Tibial nerve (tissue), 4 donors: ENCODE data around the gene DPEP3. TPM values are rescaled to one million over a fixed set of nuclear protein-coding genes. Genes with fewer than 3 reads are reported as not detected.

Source experiments
- DNase-seq, 2 donors: peaks; one replicate each; pipeline ENCODE4 v3.0.0-alpha.2; 2019; ENCODE audit warnings: low spot score in 2 of 2
- H3K27ac ChIP-seq, 4 donors: fragments of 200-600 bp; sonication (generic) in 3 of 4; one replicate each; pipeline ENCODE4 v1.5.1; 2017 to 2019; ENCODE audit warnings: mild to moderate bottlenecking in 1 of 4
- H3K27me3 ChIP-seq, 2 donors: fragments of 200-600 bp; sonication (generic) in 1 of 2; one replicate each; pipeline versions ENCODE4 v1.5.1 to v1.6.0; 2017 to 2019
- H3K36me3 ChIP-seq, 3 donors: fragments of 200-600 bp; sonication (generic); one replicate each; pipeline ENCODE4 v1.5.1; 2018 to 2019
- H3K4me1 ChIP-seq, 4 donors: fragments of 200-600 bp; sonication (generic) in 3 of 4; one replicate each; pipeline ENCODE4 v1.5.1; 2017 to 2019
- H3K4me3 ChIP-seq, 4 donors: fragments of 200-600 bp; sonication (generic) in 3 of 4; one replicate each; pipeline ENCODE4 v1.5.1; 2017 to 2019; ENCODE audit warnings: mild to moderate bottlenecking in 1 of 4, moderate library complexity in 1 of 4
- H3K9me3 ChIP-seq, 4 donors: fragments of 200-600 bp; sonication (generic) in 3 of 4; one replicate each; pipeline ENCODE4 v1.5.1; 2017 to 2019
- EP300 ChIP-seq, 2 donors: sonication (generic); formaldehyde crosslinking; IDR thresholded peaks; one replicate each; pipeline ENCODE4 v1.6.1; 2017; ENCODE audit warnings: antibody characterized with exemption in 2 of 2, mild to moderate bottlenecking in 1 of 2
- POLR2A ChIP-seq, 2 donors: fragments of 450-650 bp; IDR thresholded peaks; one replicate each; pipeline ENCODE4 v1.6.1; 2017; ENCODE audit warnings: antibody characterized with exemption in 2 of 2, mild to moderate bottlenecking in 2 of 2, moderate library complexity in 2 of 2
- WGBS, 2 donors: methylation state at CpG; one replicate each; pipeline ENCODE4 v1.1.5; 2018; 5-methylcytosine and 5-hydroxymethylcytosine counted together
- small RNA-seq: library from RNA; depleted of rRNA; stranded (forward); fragments of <200 nt; gene quantifications from one replicate; pipeline ENCODE3, GENCODE V24; 2016
- total RNA-seq, 4 donors: library from RNA; depleted of rRNA; stranded (reverse); fragments of >200 nt; gene quantifications; one replicate each; pipeline ENCODE4 v1.1.0, GENCODE V29; 2016
- TF ChIP-seq, protein P1 (sequence below), 5 experiments: fragments of 200-600 bp in 3 of 5; fragments of 450-650 bp in 2 of 5; sonication (generic) in 3 of 5; IDR thresholded peaks; one replicate each; pipeline ENCODE4 v1.5.1; 2016 to 2019; ENCODE audit warnings: antibody characterized with exemption in 5 of 5, mild to moderate bottlenecking in 3 of 5, moderate library complexity in 2 of 5

DPEP3 gene
- total RNA-seq, 4 donors from 2014 or later = 0.66 TPM; not detected in 3

DNA sequence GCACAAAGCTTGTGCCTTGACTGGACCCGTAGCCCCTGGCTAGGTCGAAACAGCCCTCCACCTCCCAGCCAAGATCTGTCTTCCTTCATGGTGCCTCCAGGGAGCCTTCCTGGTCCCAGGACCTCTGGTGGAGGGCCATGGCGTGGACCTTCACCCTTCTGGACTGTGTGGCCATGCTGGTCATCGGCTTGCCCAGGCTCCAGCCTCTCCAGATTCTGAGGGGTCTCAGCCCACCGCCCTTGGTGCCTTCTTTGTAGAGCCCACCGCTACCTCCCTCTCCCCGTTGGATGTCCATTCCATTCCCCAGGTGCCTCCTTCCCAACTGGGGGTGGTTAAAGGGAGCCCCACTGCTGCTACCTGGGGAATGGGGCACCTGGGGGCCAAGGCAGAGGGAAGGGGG lies 52.2 kb downstream of the DPEP3 start:
- H3K27ac ChIP-seq = no peak overlapping the region
- H3K9me3 ChIP-seq = no peaks in the 10 kb centered on the region
- no peak for DNase-seq
- WGBS, 2 donors = 83 to 87% methylated on average over 7 of the region's 7 CpGs
- TF ChIP-seq EP300 (IDR thresholded peaks at IDR 0.05) = no peak
- no peak for TF ChIP-seq POLR2A (IDR thresholded peaks at IDR 0.05)
- TF ChIP-seq, protein P1, sequence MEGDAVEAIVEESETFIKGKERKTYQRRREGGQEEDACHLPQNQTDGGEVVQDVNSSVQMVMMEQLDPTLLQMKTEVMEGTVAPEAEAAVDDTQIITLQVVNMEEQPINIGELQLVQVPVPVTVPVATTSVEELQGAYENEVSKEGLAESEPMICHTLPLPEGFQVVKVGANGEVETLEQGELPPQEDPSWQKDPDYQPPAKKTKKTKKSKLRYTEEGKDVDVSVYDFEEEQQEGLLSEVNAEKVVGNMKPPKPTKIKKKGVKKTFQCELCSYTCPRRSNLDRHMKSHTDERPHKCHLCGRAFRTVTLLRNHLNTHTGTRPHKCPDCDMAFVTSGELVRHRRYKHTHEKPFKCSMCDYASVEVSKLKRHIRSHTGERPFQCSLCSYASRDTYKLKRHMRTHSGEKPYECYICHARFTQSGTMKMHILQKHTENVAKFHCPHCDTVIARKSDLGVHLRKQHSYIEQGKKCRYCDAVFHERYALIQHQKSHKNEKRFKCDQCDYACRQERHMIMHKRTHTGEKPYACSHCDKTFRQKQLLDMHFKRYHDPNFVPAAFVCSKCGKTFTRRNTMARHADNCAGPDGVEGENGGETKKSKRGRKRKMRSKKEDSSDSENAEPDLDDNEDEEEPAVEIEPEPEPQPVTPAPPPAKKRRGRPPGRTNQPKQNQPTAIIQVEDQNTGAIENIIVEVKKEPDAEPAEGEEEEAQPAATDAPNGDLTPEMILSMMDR (IDR thresholded peaks at IDR 0.05) = no peak
- H3K4me1 ChIP-seq = peaks cover 0 to 36% (median 0%) of the 10 kb centered on the region in 4 donors
- H3K36me3 ChIP-seq = peaks cover 0 to 70% (median 5%) of the 10 kb centered on the region in 3 donors
- H3K27me3 ChIP-seq = no peaks in the 10 kb centered on the region
- no peak overlapping the region for H3K4me3 ChIP-seq

- Histone ChIP-seq H3K36me3 (peaks cover 0 to 75% (median 5%) of the 10 kb centered on the region in 3 donors), H3K27ac (peak overlapping the region in 2 of 4 donors; percentile 7 to 62)
Measured at GRCh38 chr16:67927131-67927941, 53.0 kb downstream of the DPEP3 start.

DNA sequence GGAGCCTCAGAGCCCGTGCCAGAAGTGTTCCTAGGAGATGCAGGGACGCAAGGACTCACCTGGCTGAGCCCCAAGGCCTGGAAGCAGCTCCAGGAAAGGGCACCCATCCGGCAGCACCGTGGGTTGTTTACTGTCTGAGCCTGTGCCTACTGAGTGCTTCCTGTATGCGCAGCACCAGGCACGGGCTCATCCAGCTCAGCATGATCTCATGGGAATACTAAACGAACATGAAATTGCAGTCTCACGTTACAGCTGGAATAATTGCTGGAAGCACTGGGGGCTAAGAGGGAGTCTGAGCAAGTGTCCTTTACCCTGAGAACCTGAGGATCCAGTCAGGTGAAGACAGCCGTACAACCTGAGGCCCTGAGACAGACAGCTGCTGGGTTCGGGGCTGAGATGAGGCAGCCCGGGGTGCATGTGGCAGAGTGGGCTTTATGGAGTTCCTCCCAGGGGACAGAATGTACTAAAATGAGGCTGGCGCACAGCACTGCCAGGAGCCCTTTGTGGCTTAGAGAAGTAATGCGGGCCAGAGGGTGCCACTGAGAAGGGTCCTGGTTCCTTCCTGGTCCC lies 54.0 kb downstream of the DPEP3 start:
- DNase-seq = peak in 1 of 2 donors; percentile 9
- TF ChIP-seq, protein P1 (IDR thresholded peaks at IDR 0.05) = no peak
- no peak for TF ChIP-seq POLR2A (IDR thresholded peaks at IDR 0.05)
- TF ChIP-seq EP300 (IDR thresholded peaks at IDR 0.05) = no peak
- H3K9me3 ChIP-seq = no peaks in the 10 kb centered on the region
- peak overlapping the region; percentile 2 to 62 (median 20) for H3K27ac ChIP-seq
- 46 to 53% methylated on average over 7 to 13 of the region's 13 CpGs for WGBS, 2 donors
- no peaks in the 10 kb centered on the region for H3K27me3 ChIP-seq
- peaks cover 0 to 53% (median 4%) of the 10 kb centered on the region in 4 donors for H3K4me1 ChIP-seq
- H3K4me3 ChIP-seq = no peak overlapping the region
- peaks cover 0 to 66% (median 5%) of the 10 kb centered on the region in 3 donors for H3K36me3 ChIP-seq

More at GRCh38 chr16:67927131-67927941, 53.0 kb downstream of the DPEP3 start:
- Histone ChIP-seq H3K4me1 (peaks cover 0 to 44% (median 0%) of the 10 kb centered on the region in 4 donors), H3K9me3 (no peaks in the 10 kb centered on the region), H3K4me3 (no peak overlapping the region), H3K27me3 (no peaks in the 10 kb centered on the region)
- WGBS, 2 donors = 83 to 94% methylated on average over 21 to 22 of the region's 22 CpGs
- TF ChIP-seq POLR2A (IDR thresholded peaks at IDR 0.05) = no peak
- peak in 1 of 2 donors; percentile 10 for DNase-seq

Small RNAs within 50 kb of the gene (small RNA-seq; reads per million reads assigned to genes)
- not detected for gene RNU6-359P

Other genes starting within 250 kb of the DPEP3 start
- 10 to 100 TPM in 3 of 4 donors, 1 to 10 TPM in 1; 8.1 to 19.5 (median 12.0) TPM for gene RANBP10, start 173.9 kb downstream of the DPEP3 start, total RNA-seq
- gene TSNAXIP1, start 173.6 kb downstream of the DPEP3 start, total RNA-seq = 1 to 10 TPM; 2.8 to 8.4 (median 4.0) TPM
- 10 to 100 TPM; 47.1 to 74.3 (median 60.9) TPM for gene THAP11, start 138.2 kb downstream of the DPEP3 start, total RNA-seq
- gene NUTF2, start 133.6 kb downstream of the DPEP3 start, total RNA-seq = 100 to 1,000 TPM in 2 of 4 donors, 10 to 100 TPM in 2; 54.4 to 137 (median 105) TPM
- 100 to 1,000 TPM in 1 of 4 donors, 10 to 100 TPM in 3; 51.3 to 101 (median 59.2) TPM for gene CENPT, start 132.8 kb downstream of the DPEP3 start, total RNA-seq
- 10 to 100 TPM; 36.7 to 62.4 (median 55.6) TPM for gene EDC4, start 107.4 kb downstream of the DPEP3 start, total RNA-seq
- gene NRN1L, start 95.6 kb downstream of the DPEP3 start, total RNA-seq = 10 to 100 TPM in 1 of 4 donors, 1 to 10 TPM in 3; 2.0 to 15.1 (median 3.9) TPM
- 10 to 100 TPM; 22.2 to 30.8 (median 24.2) TPM for gene PSKH1, start 87.2 kb downstream of the DPEP3 start, total RNA-seq
- gene CTRL, start 48.6 kb downstream of the DPEP3 start, total RNA-seq = 1 to 10 TPM in 3 of 4 donors, under 1 TPM in 1; 0.87 to 3.6 (median 1.6) TPM
- 10 to 100 TPM; 22.9 to 57.6 (median 39.4) TPM for gene PSMB10, start 43.6 kb downstream of the DPEP3 start, total RNA-seq
- 10 to 100 TPM; 17.9 to 43.9 (median 26.8) TPM for gene LCAT, start 36.4 kb downstream of the DPEP3 start, total RNA-seq
- 100 to 1,000 TPM in 2 of 4 donors, 10 to 100 TPM in 2; 82.0 to 127 (median 101) TPM for gene SLC12A4, start 11.9 kb downstream of the DPEP3 start, total RNA-seq
- gene DPEP2, start 19.0 kb upstream of the DPEP3 start, total RNA-seq = 10 to 100 TPM in 1 of 4 donors, 1 to 10 TPM in 3; 1.0 to 12.6 (median 3.8) TPM
- not detected for gene DPEP2NB, start 35.4 kb upstream of the DPEP3 start, total RNA-seq
- 10 to 100 TPM in 3 of 4 donors, 1 to 10 TPM in 1; 6.7 to 11.7 (median 10.8) TPM for gene DDX28, start 42.7 kb upstream of the DPEP3 start, total RNA-seq
- 10 to 100 TPM in 2 of 4 donors, 1 to 10 TPM in 2; 4.7 to 31.2 (median 15.4) TPM for gene DUS2, start 42.8 kb upstream of the DPEP3 start, total RNA-seq
- 100 to 1,000 TPM in 2 of 4 donors, 10 to 100 TPM in 2; 81.4 to 105 (median 97.1) TPM for gene NFATC3, start 104.9 kb upstream of the DPEP3 start, total RNA-seq